Erythroblast (primary cell): ENCODE data around the gene SLC4A9.
"Not testable (repeated sequence)": the region's sequence is repeated elsewhere in the genome, so short reads cannot be mapped to it uniquely, and the experiment has no call there.

Experiments
- DNase-seq, 2 experiments: peaks; one replicate each; lab custom pipeline; 2025; lab: John Stamatoyannopoulos, UW
- GATA1 ChIP-seq: IDR thresholded peaks from 2 replicates; pipeline ENCODE4 v1.6.1; 2011; ENCODE audit warnings: low read depth, mild to moderate bottlenecking, control low read depth, low read length, moderate library complexity
- POLR2A ChIP-seq: IDR thresholded peaks from 2 replicates; pipeline ENCODE4 v1.6.1; 2011; ENCODE audit warnings: mild to moderate bottlenecking, low read length

The SLC4A9 gene

GRCh38 chr5:140408750-140409241, 48.8 kb downstream of the SLC4A9 start:
- TF ChIP-seq POLR2A (no peak), GATA1 (no peak)
- no peak for DNase-seq

GRCh38 chr5:140413230-140413629, 53.2 kb downstream of the SLC4A9 start:
- TF ChIP-seq GATA1, result no peak
- no peak for TF ChIP-seq POLR2A
- DNase-seq, result no peak

- DNase-seq, result no peak
- no peak for TF ChIP-seq GATA1
- TF ChIP-seq POLR2A, result no peak
These were observed 57.2 kb downstream of the SLC4A9 start for GRCh38 chr5:140417235-140417634.

GRCh38 chr5:140418862-140419520, 59.0 kb downstream of the SLC4A9 start:
- no peak for TF ChIP-seq GATA1
- TF ChIP-seq POLR2A, result no peak
- DNase-seq, result no peak

GRCh38 chr5:140420226-140420570, 60.2 kb downstream of the SLC4A9 start:
- TF ChIP-seq GATA1, result no peak
- no peak for TF ChIP-seq POLR2A
- peak in 1 of 2 experiments; percentile 12 for DNase-seq

GRCh38 chr5:140420665-140421361, 60.8 kb downstream of the SLC4A9 start:
- DNase-seq, result no peak
- no peak for TF ChIP-seq GATA1
- no peak for TF ChIP-seq POLR2A

- DNase-seq, result not testable (repeated sequence)
These were observed 61.4 kb downstream of the SLC4A9 start for GRCh38 chr5:140421375-140421774.

- DNase-seq, result no peak
- no peak for TF ChIP-seq POLR2A
- TF ChIP-seq GATA1, result no peak
These were observed 63.6 kb downstream of the SLC4A9 start for GRCh38 chr5:140423609-140424008.

- TF ChIP-seq POLR2A (no peak), GATA1 (no peak)
- DNase-seq, result no peak
These were observed 64.1 kb downstream of the SLC4A9 start for GRCh38 chr5:140424135-140424534.
